Fibroblast of lung (primary cell): Measurements from ENCODE around the gene ASTN2.

Experiments used
- EZH2 ChIP-seq: IDR thresholded peaks from 2 replicates; pipeline ENCODE4 v1.5.1; 2012; ENCODE audit warnings: low read length, control low read depth, mild to moderate bottlenecking; ENCODE audit errors: missing control alignments
- TF ChIP-seq, protein P1 (sequence below), 2 donors: IDR thresholded peaks in 1 of 2; conservative IDR thresholded peaks in 1 of 2; 1 replicate in 1 of 2; 2 replicates in 1 of 2; pipeline ENCODE4 v1.5.1; 2011 to 2012; ENCODE audit warnings: low read length in 2 of 2, control low read depth in 1 of 2, inconsistent platforms in 1 of 2, low read depth in 1 of 2, mild to moderate bottlenecking in 1 of 2

- TF ChIP-seq, protein P1, sequence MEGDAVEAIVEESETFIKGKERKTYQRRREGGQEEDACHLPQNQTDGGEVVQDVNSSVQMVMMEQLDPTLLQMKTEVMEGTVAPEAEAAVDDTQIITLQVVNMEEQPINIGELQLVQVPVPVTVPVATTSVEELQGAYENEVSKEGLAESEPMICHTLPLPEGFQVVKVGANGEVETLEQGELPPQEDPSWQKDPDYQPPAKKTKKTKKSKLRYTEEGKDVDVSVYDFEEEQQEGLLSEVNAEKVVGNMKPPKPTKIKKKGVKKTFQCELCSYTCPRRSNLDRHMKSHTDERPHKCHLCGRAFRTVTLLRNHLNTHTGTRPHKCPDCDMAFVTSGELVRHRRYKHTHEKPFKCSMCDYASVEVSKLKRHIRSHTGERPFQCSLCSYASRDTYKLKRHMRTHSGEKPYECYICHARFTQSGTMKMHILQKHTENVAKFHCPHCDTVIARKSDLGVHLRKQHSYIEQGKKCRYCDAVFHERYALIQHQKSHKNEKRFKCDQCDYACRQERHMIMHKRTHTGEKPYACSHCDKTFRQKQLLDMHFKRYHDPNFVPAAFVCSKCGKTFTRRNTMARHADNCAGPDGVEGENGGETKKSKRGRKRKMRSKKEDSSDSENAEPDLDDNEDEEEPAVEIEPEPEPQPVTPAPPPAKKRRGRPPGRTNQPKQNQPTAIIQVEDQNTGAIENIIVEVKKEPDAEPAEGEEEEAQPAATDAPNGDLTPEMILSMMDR (conservative IDR thresholded peaks at IDR 0.05 in 1 of 2, IDR thresholded peaks at IDR 0.05 in 1 of 2; ENCODE audit: low read depth in 1 of 2, low read length in 2 of 2): no peak
- TF ChIP-seq EZH2: no peak
These were observed 713.7 kb downstream of the ASTN2 start for GRCh38 chr9:116700882-116701865.
